Ishikawa (cell line): Measurements from ENCODE around the gene SNRPB2.

Experiments used
- CEBPB ChIP-seq: IDR thresholded peaks from 2 replicates; pipeline ENCODE4 v1.6.1; 2012
- CREB1 ChIP-seq: IDR thresholded peaks from 2 replicates; pipeline ENCODE4 v1.6.1; 2012; ENCODE audit warnings: low read depth
- EGR1 ChIP-seq: IDR thresholded peaks from 2 replicates; pipeline ENCODE4 v1.6.1; 2012
- EP300 ChIP-seq: IDR thresholded peaks from 2 replicates; pipeline ENCODE4 v1.6.1; 2012; ENCODE audit warnings: borderline replicate concordance
- NFIC ChIP-seq: IDR thresholded peaks from 2 replicates; pipeline ENCODE4 v1.6.1; 2012
- RAD21 ChIP-seq: IDR thresholded peaks from 2 replicates; pipeline ENCODE4 v1.6.1; 2012; ENCODE audit warnings: low read depth
- TAF1 ChIP-seq: IDR thresholded peaks from 2 replicates; pipeline ENCODE4 v1.6.1; 2012; ENCODE audit warnings: low read depth, mild to moderate bottlenecking
- TCF12 ChIP-seq: IDR thresholded peaks from 2 replicates; pipeline ENCODE4 v1.6.1; 2012; ENCODE audit warnings: low read depth
- TEAD4 ChIP-seq: IDR thresholded peaks from 2 replicates; pipeline ENCODE4 v1.6.1; 2012
- YY1 ChIP-seq: IDR thresholded peaks from 2 replicates; pipeline ENCODE4 v1.6.1; 2012; ENCODE audit warnings: low read depth
- ZBTB7A ChIP-seq: IDR thresholded peaks from 2 replicates; pipeline ENCODE4 v1.6.1; 2012; ENCODE audit warnings: low read depth
- TF ChIP-seq, protein P1 (sequence below): IDR thresholded peaks from 2 replicates; pipeline ENCODE4 v1.6.1; 2012

DNA sequence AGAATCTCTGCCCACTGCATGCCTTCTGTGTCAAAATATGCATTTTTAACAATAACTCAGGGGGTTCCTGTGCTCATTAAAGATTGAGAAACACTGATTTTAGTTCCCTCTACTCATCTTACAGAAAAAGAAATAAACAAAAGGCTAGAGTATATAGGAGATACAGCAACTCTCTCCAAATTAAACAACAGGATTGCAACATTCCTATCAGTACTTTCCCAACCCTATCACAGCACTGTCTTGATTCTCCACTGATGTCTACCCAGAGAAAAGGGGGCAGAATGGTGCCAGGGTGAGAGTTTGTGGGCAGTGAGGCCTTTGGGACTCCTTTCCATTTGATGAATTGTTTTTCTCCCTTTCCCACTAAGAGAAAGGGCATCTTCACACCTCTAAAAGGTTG is 23.1 kb downstream of the SNRPB2 start:
- TF ChIP-seq, protein P1, sequence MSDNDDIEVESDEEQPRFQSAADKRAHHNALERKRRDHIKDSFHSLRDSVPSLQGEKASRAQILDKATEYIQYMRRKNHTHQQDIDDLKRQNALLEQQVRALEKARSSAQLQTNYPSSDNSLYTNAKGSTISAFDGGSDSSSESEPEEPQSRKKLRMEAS = no peak
- no peak for TF ChIP-seq EP300
- no peak for TF ChIP-seq YY1
- no peak for TF ChIP-seq CEBPB
- TF ChIP-seq ZBTB7A = no peak
- TF ChIP-seq TAF1 = no peak
- no peak for TF ChIP-seq CREB1
- no peak for TF ChIP-seq TCF12
- TF ChIP-seq TEAD4 = no peak
- no peak for TF ChIP-seq EGR1
- TF ChIP-seq NFIC = no peak
- no peak for TF ChIP-seq RAD21
